ENCODE measurements around the gene STIL.

DNA sequence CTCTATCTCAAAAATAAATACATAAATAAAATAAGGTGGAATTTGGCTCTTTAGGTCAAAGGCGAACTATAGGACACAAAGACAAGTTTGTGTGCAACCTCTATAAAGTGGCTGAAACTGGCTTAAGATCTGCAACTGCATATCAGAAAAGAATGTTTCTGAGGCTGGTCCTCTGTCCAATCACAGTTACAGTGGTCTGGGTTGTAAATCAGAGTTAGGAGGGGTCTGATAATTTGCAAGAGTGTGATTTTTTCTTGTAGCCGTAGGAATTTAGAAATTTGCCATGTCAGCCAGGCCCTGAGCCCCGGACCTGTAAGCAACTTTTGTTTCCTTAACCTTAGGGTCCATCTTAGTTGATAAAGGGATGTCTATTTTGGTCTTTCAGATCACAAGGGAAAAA, 47.4 kb upstream of the STIL start:
- TF ChIP-seq ATF2 (CRISPR knock-in tag; IDR thresholded peaks at IDR 0.05) = no peak
- no peak for TF ChIP-seq YEATS2 (CRISPR knock-in tag; IDR thresholded peaks at IDR 0.05; ENCODE audit: borderline replicate concordance)
- no peak for TF ChIP-seq CTCF (CRISPR knock-in tag; IDR thresholded peaks at IDR 0.05)
- no peak for TF ChIP-seq SALL1 (CRISPR knock-in tag; IDR thresholded peaks at IDR 0.05)
- TF ChIP-seq ZNF781 (CRISPR knock-in tag; IDR thresholded peaks at IDR 0.05; ENCODE audit: borderline replicate concordance, not compliant biosample characterization) = no peak
- TF ChIP-seq ZNF235 (CRISPR knock-in tag; IDR thresholded peaks at IDR 0.05; ENCODE audit: borderline replicate concordance) = no peak
- TF ChIP-seq, protein P1, sequence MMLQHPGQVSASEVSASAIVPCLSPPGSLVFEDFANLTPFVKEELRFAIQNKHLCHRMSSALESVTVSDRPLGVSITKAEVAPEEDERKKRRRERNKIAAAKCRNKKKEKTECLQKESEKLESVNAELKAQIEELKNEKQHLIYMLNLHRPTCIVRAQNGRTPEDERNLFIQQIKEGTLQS (CRISPR knock-in tag; IDR thresholded peaks at IDR 0.05) = no peak
- TF ChIP-seq ZBTB8A (CRISPR knock-in tag; IDR thresholded peaks at IDR 0.05; ENCODE audit: borderline replicate concordance, low read depth) = no peak

Measured in HepG2 (cell line).